IMR-90 (cell line): ENCODE data around the gene PPP1R14C.

ENCODE experiments used
- CHD1 ChIP-seq: IDR thresholded peaks from 2 replicates; pipeline ENCODE4 v1.6.1; 2012; ENCODE audit warnings: low read depth, low read length, improper control_type of control experiment
- CTCF ChIP-seq: conservative IDR thresholded peaks from 2 replicates; pipeline ENCODE4 v1.5.1; 2012; ENCODE audit warnings: mild to moderate bottlenecking, low read depth, low read length, improper control_type of control experiment
- FOS ChIP-seq: fragments of 150-350 bp; IDR thresholded peaks from 2 replicates; pipeline ENCODE4 v1.6.1; 2016; ENCODE audit warnings: low read depth, low read length
- RAD21 ChIP-seq: IDR thresholded peaks from 2 replicates; pipeline ENCODE4 v1.6.1; 2012; ENCODE audit warnings: low read length, improper control_type of control experiment
- TF ChIP-seq, protein P1 (sequence below): fragments of 150-350 bp; IDR thresholded peaks from 2 replicates; pipeline ENCODE4 v1.6.1; 2016; ENCODE audit warnings: low read depth, mild to moderate bottlenecking, low read length, moderate library complexity, borderline replicate concordance

GRCh38 chr6:150115769-150116168 lies 27.1 kb upstream of the PPP1R14C start:
- TF ChIP-seq, protein P1, sequence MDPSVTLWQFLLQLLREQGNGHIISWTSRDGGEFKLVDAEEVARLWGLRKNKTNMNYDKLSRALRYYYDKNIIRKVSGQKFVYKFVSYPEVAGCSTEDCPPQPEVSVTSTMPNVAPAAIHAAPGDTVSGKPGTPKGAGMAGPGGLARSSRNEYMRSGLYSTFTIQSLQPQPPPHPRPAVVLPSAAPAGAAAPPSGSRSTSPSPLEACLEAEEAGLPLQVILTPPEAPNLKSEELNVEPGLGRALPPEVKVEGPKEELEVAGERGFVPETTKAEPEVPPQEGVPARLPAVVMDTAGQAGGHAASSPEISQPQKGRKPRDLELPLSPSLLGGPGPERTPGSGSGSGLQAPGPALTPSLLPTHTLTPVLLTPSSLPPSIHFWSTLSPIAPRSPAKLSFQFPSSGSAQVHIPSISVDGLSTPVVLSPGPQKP = no peak
- TF ChIP-seq CTCF (no peak), CHD1 (no peak), RAD21 (no peak), FOS (no peak)
